HG03060 (cell line): ENCODE results near the gene NPW.
"Not testable (repeated sequence)": the region's sequence is repeated elsewhere in the genome, so short reads cannot be mapped to it uniquely, and the experiment has no call there.

ENCODE experiments used
- ATAC-seq: cut with Tn5 transposase; IDR thresholded peaks from one replicate; pipeline ENCODE4 v1.9.1; 2021; ENCODE audit warnings: low read depth, moderate number of reproducible peaks; ENCODE audit not compliant: unreplicated experiment

NPW gene

DNA sequence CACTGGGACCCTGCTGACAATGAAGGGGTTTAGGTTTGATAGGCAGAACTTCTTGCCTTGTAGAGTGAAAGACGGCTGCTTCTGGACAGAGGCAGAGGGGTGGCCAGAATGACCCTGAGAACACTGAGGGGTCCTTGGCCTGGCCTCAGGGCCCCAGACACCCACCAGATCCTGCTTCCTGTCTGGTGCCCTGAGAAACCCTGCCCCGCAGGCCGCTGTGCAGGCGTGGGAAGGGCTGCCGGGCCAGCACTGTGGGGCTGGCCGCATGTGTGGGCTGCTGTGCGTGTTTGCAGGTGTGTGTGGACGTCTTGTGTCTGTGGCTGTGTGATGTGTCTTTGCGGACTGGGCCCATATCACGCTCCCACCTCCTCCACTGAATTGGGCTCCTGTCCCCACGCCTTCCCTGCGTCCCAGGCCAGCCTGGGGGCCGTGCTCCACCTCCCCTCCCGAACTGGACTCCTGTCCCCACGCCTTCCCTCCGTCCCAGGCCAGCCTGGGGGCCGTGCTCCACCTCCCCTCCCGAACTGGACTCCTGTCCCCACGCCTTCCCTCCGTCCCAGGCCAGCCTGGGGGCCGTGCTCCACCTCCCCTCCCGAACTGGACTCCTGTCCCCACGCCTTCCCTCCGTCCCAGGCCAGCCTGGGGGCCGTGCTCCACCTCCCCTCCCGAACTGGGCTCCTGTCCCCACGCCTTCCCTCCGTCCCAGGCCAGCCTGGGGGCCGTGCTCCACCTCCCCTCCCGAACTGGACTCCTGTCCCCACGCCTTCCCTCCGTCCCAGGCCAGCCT lies 14.5 kb downstream of the NPW start:
- not testable (repeated sequence) for ATAC-seq

DNA sequence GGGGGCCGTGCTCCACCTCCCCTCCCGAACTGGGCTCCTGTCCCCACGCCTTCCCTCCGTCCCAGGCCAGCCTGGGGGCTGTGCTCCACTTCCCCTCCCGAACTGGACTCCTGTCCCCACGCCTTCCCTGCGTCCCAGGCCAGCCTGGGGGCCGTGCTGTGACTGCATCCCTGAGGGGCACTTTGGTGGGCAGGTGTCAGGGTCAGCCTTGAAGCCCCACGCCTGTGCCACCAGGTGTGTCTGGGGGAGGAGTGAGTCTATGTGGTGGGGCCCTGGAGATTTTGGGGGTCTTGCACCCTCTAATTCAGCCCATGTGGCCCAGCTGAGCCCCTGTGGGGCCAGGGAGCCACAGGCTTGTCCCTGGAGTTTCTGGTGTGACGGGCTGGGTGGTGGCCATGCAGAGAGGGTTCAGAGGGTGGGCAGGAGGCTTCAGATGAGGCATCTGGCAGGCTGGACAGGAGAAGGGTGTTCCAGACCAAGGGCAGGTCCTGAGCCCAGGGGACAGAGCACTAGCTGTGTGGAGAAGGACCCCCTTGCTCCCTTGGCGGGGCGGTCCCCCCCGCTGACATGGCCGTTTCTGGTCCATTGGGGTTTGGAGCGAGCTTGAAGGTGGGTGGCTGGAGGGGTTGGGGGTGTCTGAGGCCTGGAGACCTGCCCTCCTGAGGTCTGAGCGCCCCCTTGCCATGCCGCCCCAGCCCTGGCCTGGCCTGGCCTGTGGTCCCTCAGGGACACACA lies 15.3 kb downstream of the NPW start:
- ATAC-seq, result no peak

DNA sequence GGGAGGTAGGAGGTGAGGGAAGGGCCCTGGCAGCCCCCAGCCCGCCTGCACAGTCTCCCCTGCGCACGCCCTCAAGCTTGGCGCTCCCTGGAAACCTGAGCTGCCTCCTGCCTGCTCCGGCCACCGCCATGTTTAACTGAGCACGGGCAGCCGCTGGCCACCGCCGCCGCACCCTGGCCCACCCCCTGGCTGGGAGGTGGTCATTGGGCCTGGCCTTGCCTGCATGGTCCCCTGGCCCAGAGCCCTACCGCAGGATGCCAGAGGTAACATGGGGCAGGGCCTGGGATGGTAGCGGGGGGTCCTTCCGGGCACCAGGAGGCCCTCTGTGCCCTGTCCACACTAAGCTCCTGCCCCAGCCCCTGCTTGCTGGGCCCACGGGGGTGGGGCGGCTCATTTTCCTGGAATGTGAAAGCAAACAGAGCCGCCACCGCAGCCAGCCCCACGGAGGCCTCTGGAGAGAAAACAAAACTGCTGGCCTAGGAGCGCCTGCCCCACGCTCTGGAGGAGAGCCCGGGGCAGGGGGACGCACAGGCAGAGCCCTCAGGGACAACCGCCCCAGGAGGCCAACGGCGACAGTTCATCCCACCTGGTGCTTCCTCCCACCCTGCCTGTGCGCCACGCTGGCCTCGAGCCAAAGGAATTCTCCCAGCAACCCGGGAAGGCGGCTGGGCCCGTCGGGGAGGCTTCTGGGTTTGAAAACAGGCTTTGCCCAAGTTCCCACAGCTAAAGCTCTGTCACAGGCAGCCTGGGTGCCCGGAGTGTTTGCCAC lies 16.0 kb downstream of the NPW start:
- no peak for ATAC-seq

DNA sequence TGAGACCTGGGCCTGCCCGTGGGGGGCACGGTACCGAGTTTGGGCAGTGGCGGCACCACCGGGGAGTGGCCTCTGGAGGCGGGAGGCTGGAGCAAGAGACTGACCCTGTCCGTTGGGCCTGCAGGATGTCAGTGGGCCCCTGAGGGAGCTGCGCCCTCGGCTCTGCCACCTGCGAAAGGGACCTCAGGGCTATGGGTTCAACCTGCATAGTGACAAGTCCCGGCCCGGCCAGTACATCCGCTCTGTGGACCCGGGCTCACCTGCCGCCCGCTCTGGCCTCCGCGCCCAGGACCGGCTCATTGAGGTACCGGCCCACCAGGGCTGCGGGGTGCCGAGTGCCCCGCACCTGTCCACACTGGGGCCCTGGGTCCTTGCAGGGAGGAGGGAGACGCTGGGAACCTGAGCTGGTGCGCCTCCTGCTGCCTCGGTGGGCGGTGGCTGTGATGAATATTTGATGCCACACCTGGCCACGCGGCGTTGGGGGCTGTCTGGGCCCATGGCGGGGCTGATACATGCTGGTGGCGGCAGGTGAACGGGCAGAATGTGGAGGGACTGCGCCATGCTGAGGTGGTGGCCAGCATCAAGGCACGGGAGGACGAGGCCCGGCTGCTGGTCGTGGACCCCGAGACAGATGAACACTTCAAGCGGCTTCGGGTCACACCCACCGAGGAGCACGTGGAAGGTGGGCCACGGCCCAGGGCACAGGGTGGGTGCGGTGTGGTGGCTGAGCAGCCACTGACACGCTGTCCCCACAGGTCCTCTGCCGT lies 16.8 kb downstream of the NPW start:
- ATAC-seq, result no peak

DNA sequence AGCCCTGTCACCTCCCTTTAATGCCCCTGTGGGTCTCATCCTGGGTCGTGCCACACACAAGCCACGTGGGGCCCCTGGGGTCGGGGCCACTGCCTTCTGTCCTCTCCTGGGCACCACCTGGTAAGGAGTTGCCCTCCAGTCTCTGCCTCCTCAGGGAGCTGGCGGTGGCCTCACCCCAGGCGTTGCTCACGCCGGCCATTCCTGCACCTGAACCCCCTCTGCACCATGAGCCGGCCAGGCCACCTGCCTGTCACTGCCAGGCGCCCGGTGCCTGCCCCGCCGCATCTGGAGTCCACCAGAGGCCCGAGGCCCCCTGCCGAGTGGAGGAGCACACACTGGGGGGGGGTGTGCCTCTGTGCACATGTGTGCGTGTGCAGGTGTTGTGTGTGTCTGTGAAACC lies 17.5 kb downstream of the NPW start:
- ATAC-seq, result no peak

DNA sequence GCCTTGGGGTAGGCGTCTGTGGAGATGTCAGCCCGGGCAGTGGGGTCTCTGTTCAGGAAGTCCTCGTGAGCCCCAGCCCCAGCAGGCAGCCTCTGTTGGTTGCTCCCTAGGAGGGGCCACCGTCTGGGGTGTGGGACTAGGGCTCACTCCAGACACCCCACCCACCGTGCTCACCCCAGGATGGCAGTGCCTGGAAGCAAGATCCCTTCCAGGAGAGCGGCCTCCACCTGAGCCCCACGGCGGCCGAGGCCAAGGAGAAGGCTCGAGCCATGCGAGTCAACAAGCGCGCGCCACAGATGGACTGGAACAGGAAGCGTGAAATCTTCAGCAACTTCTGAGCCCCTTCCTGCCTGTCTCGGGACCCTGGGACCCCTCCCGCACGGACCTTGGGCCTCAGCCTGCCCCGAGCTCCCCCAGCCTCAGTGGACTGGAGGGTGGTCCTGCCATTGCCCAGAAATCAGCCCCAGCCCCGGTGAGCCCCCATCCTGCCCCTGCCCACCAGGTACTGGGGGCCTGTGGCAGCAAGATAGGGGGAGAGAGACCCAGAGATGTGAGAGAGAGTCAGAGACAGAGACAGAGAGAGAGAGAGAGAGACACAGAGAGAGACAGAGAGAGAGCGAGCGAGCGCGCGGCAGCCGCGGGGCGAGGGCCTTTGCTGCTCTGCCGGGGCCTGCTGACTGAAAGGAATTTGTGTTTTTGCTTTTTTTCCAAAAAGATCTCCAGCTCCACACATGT lies 18.2 kb downstream of the NPW start:
- no peak for ATAC-seq

DNA sequence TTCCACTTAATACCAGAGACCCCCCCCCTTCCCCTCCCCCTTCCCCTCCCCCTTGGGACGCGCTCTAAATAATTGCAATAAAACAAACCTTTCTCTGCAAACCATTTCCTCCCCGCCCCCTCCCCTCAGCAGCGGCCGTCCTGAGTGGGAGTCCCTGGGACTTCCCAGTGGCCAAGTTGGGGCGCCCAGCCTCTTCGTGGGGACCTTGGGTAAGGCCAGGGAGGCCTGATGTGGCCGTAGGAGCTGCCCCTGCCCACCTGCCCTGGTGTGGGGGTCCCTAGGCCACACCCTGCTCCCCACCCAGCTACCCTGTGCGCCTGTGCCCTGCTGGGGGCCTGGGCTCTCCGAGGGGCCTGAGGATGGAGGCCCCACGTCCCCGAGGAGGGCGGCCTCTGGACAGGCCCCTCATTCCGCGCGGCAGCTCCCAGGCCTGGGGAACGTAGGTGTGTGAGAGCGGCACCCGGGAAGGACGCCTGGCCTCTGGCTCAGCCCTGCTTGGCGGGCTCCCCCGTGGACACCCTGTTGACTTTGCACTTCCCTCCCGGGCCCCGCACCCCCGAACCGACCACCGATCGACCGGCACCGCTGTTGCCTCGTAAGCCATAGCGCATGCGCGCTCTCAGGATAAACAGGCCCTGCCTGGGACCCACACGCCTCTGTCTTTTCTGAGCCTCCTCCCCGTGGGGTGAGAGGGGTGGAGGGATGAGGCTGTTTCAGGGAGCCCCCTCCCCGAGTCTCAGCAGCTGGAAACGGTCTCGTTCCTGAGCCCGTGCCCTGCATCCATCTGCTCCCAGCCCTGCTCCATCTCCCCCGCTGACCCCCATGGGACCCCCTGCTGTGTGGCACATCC lies 19.0 kb downstream of the NPW start:
- no peak for ATAC-seq

DNA sequence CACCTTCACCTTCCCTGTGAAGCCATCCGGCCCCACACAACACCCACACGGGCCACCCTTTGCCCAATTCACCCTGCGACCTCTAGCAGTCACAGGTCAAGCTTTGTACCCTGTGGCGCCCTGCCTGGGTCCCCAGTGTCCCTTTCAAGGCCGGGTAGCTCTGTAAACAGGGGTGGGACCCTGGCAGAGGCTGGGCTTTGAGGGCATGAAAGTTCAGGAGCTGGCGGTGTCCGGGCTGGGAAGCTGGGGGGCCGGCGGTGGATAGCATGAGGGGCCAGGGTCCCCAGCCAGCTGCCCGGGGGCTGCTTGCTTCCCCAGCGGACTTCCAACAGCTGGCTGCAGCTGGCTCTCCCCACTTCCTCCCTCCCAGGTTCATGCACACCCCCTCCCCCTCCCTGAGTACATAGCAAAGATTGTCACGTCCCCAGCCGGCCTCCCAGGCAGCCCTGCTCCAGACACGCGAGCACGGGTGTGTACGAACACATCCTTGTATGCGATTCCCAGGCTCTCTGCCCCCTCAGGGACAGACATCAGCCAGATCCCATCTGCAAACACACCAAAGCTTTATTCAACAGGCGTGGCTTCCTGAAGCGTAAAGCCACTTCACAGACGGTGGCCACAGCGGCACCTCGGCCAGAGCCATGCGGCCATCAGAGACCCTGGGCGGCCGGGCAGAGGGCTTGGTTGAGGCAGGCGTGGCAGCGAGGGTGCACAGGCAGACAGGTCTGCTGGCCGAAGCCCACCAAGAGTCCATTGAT lies 19.9 kb downstream of the NPW start:
- ATAC-seq, result no peak

DNA sequence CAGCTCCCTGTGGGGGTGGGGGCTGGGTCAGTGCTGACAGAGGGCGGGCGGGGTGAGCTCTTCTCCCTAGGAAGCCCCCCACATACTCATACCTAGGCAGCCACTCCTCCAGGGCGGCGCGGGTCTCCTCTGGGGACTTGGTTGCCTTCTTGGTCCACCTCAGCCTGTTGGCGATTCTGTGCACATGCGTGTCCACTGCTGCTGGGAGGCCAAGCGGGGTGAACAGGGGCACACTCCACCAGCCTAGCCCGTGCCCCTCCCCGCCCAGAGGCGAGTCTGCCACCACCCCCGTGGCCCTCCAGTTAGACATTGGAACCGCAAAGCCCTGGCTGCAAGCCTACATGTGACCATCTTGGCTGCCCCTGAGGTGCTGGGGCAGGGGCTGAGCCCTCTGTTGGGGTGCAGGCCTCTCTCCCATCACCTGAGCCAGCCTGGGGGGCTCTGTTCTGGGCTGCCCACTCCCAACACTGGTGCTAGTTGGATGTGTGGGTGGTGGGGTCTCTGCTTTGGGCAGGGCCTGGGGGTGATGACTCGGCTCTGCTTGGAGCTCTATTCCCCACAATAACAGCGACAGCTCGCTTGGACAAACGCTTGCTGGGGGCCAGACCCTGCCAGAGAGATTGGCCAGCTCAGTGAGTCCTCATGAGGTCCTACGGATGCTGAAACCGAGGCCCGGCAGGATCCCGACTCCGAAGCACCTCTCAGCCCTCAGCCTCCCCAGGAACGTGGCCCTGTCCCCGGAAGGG lies 20.6 kb downstream of the NPW start:
- ATAC-seq, result no peak

DNA sequence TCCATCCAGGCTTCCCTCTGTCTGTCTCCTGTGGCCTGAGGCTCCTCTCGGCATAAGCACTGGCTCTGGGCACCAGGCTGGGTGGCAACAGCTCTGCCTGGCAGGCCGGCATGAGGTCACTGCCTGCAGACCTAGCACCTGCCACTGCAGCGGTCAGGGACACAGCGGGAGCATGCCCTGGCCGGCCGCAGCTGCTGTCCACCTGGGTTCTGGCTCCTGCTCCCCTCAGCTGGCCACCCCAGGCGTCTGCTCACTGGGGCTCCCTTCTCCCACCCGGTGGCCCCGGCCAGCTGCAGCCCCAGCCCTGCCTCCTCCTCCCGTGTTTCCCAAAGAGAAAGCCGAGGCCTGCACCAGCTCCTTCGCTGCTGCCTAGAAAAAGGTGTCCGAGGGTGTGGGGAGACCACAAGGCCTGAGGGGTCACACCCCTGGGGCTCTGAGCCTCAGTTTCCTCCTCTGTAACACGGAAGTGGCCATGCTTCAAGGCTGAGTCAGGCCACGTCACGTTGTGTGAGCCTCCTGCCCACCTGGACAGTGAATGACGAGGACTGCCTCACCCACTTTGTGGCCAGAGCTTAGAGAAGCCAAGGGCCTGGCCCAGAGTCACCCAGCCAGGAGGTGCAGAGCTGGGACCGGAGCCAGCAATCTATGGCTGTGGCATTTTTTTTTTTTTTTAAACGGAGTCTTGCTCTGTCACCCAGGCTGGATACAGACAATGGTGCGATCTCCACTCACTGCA lies 21.4 kb downstream of the NPW start:
- ATAC-seq, result no peak

DNA sequence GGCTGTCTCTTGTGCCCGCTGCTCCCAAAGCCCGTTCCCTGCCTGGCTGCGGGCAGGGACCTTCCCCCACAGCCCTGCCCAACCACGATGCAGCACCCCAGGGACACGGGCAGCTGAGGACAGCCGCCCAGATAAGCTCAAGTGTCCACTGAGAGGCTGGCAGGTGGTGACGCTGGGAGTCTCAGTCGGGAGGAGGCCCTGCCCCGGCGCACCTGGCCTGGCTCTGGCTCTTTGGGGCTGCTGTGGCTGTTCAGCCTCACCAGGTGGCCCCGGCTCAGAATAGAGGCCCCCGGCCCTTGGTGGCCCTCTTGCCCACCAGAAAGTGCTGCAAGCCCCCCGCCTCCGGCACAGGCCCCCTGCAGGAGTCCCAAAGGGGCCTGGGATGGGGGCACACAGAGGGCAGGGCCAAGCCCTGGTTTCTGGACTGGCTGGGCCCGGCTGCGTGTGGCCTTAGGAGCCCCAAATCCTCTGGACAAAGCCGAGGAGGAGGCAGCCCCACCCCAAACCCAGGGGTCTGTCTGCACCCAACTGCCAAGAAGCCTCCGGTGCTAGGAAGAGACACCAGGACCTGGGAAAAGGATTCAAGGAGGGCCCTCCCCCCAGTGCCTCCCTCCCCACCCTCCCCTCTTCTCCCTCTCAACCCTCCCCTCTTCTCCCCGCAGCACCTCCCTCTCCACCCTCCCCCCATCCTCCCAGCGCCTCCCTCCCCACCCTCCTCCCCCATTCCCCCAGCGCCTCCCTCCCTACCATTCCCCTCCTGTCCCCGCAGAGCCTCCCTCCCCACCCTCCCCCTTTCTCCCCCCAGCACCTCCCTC lies 22.8 kb downstream of the NPW start:
- ATAC-seq, result no peak

DNA sequence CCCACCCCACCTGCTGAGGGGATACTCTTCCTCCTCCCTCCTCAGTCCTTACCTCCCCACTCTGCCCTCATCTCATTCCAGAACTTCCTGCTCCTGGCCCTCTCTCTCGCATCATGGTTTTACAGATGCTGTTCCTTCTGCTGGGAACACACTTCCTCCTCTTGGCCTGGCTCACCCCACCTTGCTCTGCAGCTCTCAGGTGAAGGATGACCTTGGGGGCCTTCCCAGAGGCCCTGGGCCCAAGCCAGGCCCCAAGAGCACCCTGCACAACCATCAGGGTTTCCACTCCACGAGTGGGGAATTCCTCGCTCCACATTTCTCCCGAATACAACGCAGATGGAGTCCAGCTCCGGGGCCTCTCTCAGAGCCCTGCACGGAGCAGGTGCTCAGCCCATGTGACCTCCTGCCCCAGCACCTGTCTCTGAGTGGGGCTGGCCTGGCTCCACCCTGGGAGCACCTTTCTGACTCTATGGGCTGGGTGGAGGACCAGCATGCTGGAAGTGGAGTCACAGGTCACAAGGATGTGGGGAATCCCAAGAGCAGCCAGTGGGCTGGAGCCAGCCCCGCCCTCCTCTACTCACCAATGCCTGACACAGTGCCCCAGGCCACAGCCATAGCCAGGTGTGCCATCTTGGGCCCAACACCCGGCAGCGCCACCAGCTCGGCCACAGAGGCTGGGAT lies 23.5 kb downstream of the NPW start:
- no peak for ATAC-seq

DNA sequence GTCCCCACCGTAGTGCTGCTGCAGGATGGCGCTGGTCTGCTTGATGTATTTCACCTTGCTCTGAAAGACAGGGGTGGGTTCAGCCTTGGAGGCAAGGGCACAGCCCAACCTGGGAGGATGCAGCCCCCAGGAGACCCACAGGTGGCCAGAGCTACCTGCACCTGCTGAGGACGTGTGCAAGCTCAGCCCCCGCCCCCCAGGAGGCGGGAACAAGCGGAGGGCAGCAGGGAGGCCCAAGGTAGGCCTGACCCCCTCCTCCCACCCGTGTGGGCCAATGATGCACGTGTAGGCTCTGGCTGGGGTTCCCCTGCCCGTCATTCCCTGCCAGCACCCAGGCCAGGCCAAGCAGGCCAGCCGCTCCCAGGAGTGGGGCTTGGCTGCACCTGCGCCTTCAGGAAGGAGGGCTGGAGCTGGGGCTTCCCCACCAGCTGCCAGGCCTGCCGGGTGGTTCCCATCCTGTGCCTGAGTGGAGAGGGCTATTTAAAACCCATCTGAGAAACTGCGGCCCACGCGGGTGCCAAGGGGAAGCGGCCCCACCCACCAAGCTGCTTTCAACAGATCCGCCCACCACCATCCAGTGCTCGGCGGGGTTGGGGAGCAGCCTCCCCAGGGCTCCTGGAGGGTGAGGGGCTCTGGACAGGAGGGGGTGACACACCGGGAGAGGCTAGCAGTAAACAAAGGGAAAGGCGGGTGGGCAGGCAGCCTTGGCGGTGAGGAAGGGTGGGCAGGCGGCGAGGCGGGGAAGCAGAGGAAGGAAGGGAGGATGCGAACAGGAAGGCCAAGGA lies 24.3 kb downstream of the NPW start:
- ATAC-seq, result no peak

DNA sequence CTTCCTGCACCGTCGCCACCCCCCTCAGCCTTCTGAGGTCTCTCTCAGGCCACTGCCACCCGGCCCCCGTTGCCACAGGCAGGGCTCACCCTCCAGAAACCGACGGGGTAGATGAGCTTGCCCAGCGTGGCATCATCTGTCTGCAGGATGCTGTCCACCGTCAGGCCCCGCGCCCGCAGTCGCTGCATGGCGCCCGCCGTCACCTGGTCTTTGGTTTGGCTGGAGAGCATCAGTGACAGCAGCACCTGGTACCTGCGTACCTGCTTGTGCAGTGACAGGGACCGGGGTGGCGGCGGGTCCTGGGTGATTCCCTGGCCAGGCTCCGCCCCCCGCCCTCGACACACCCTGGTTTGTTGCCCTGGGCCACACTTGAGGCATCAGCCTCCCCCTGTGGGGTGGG lies 25.0 kb downstream of the NPW start:
- ATAC-seq, result no peak
